Ascending aorta (tissue), 2 donors: Measurements from ENCODE around the gene SLC35E2B. TPM values are rescaled to one million over a fixed set of nuclear protein-coding genes. Genes with fewer than 3 reads are reported as not detected.
A peak's percentile ranks its signal among the peaks of the same experiment; 100 is the strongest.
"Not testable (repeated sequence)": the region's sequence is repeated elsewhere in the genome, so short reads cannot be mapped to it uniquely, and the experiment has no call there.

Experiments
- DNase-seq, 2 donors: peaks; one replicate each; pipeline ENCODE4 v3.0.0-alpha.2; 2019; ENCODE audit warnings: low spot score in 2 of 2
- H3K27ac ChIP-seq, 2 donors: fragments of 200-600 bp; sonication (generic); one replicate each; pipeline ENCODE4 v1.5.1; 2016 to 2017; ENCODE audit warnings: mild to moderate bottlenecking in 1 of 2
- H3K27me3 ChIP-seq: fragments of 200-600 bp; sonication (generic); one replicate; pipeline ENCODE4 v1.5.1; 2017
- H3K36me3 ChIP-seq, 2 donors: fragments of 200-600 bp; sonication (generic); one replicate each; pipeline ENCODE4 v1.5.1; 2016
- H3K4me1 ChIP-seq, 2 donors: fragments of 200-600 bp; sonication (generic); one replicate each; pipeline ENCODE4 v1.5.1; 2016 to 2017; ENCODE audit warnings: mild to moderate bottlenecking in 1 of 2
- H3K4me3 ChIP-seq, 2 donors: fragments of 200-600 bp; sonication (generic); one replicate each; pipeline ENCODE4 v1.5.1; 2016 to 2017; ENCODE audit warnings: mild to moderate bottlenecking in 1 of 2
- H3K9me3 ChIP-seq, 2 donors: fragments of 200-600 bp; sonication (generic); one replicate each; pipeline ENCODE4 v1.5.1; 2016
- intact Hi-C: fragments of 100-400 bp; cut with DNase I; formaldehyde crosslinking; loops from one replicate; pipeline ENCODE4 v1.15.1; 2023
- total RNA-seq: library from RNA; depleted of rRNA; stranded (reverse); fragments of >200 nt; gene quantifications from one replicate; pipeline ENCODE4 v1.1.0, GENCODE V29; 2016
- TF ChIP-seq, protein P1 (sequence below), 3 experiments: fragments of 200-600 bp in 2 of 3; fragments of 450-650 bp in 1 of 3; sonication (generic) in 2 of 3; IDR thresholded peaks; one replicate each; pipeline ENCODE4 v1.5.1; 2016 to 2019; ENCODE audit warnings: antibody characterized with exemption in 3 of 3, mild to moderate bottlenecking in 1 of 3, moderate library complexity in 1 of 3

Gene SLC35E2B
- 43.7 TPM for total RNA-seq

DNA sequence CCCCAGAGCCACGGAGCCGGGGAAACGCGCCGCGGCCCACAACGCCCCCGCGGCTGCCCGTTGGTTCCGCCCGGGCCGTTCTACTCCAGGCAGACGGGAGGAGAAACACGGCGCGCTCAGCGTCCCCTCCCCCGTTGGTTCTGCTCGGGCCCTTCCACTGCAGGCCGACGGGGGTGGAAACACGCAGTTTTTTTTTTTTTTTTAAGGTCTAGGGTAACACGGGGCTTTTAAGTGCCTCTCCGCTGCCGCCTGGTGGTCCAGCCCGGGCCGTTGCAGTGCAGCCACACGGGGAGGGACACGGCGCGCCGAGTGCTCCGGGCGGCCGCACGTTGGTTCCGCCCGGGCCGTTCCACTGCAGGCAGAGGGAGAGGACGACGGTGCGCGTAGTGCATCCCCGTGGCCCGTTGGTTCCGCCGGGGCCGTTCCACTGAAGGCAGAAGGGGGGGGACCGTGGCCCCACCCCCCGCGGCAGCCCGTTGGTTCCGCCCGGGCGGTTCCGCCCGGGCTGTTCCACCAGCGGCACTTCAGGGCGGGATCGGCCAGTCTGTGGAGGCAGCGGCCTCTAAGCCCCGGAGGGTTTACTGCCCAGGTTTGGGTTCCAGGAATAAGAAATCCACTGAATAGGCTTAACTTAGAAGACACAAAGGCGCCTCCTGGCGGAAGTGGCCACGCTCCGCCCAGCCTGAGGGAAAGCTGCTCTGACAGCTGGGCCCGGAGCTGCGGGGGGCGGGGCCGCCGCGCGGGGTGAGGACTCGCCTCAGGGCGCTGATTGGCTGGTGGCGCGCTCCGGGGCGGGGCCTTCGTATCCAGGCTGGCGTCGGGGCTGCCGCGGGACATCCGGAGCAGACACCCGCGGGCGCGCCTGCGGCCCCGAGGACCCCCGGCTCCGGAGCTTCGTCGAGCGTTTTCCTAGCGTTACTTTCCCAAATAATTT, at the start of gene SLC35E2B:
Gene SLC35E2B, minus strand, starts transcription at position 82 of the 934 bp plus-strand sequence. CDS start 16,096 bp downstream, outside the sequence.
- peak within 1 kb of the TSS; percentile 59 to 65 for H3K4me3 ChIP-seq
- H3K27ac ChIP-seq = peak within 1 kb of the TSS; percentile 87 to 91
- peak; percentile 67 to 93 for DNase-seq
- not testable (repeated sequence) for H3K36me3 ChIP-seq, H3K4me1 ChIP-seq, H3K27me3 ChIP-seq, H3K9me3 ChIP-seq
- intact Hi-C loops = loop anchor here (10.0 kb wide), 1 partner anchor 52 kb away; no protein-coding TSS in a partner anchor
- TF ChIP-seq, protein P1, sequence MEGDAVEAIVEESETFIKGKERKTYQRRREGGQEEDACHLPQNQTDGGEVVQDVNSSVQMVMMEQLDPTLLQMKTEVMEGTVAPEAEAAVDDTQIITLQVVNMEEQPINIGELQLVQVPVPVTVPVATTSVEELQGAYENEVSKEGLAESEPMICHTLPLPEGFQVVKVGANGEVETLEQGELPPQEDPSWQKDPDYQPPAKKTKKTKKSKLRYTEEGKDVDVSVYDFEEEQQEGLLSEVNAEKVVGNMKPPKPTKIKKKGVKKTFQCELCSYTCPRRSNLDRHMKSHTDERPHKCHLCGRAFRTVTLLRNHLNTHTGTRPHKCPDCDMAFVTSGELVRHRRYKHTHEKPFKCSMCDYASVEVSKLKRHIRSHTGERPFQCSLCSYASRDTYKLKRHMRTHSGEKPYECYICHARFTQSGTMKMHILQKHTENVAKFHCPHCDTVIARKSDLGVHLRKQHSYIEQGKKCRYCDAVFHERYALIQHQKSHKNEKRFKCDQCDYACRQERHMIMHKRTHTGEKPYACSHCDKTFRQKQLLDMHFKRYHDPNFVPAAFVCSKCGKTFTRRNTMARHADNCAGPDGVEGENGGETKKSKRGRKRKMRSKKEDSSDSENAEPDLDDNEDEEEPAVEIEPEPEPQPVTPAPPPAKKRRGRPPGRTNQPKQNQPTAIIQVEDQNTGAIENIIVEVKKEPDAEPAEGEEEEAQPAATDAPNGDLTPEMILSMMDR (IDR thresholded peaks at IDR 0.05) = peak in 1 of 3 experiments; percentile 12

DNA sequence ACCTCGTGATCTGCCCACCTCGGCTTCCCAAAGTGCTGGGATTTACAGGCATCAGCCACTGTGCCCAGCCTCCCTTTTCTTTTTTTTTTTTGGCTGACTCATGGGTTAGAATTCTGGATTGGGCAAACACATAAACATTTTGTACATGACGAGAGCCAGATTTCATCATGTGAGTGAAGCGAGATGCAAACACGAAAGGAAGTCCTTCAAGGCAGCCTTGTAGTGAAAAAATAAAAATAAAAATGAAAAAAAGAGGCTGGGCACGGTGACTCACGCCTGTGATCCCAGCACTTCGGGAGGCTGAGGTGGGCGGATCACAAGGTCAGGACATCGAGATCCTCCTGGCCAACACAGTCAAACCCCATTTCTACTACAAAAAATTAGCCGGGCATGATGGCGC, 48.4 kb upstream of the SLC35E2B start:
- H3K36me3 ChIP-seq, DNase-seq, H3K27me3 ChIP-seq, H3K9me3 ChIP-seq, H3K4me1 ChIP-seq, H3K4me3 ChIP-seq: not testable (repeated sequence)
- intact Hi-C loops = loop anchor here (5.0 to 10.0 kb wide), 2 partner anchors 46 to 166 kb away; partner anchors contain the start of gene SLC35E2B
- H3K27ac ChIP-seq = peak overlapping the region in 1 of 2 donors; percentile 34

DNA sequence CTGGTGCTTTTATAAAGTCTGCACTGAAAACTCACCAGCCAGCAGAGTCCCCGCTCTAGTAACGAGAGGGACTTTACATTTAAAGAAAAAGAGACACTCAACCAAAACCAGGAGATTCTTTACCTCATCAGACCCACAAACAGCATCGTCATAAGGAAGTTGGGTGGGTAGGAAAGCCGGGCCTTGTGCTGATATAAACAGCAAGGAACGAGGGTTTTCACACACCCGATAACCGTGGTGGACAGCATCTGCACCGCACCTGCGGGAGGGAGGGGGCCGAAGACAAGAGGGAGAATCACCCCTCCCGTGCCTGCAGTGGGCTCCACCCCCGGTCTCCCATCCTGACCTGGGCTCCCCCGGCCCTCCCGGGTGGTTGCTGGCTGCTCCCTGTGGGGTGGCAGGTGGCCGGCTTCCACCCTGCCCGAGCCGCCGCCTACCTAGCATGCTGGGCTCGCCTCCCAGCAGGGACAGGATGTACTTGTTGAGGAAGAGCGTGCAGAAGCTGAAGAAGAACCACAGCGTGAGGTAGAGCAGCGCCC, 46.3 kb upstream of the SLC35E2B start:
- H3K27me3 ChIP-seq, H3K27ac ChIP-seq, DNase-seq, intact Hi-C loops, H3K4me1 ChIP-seq, H3K4me3 ChIP-seq, H3K9me3 ChIP-seq: not testable (repeated sequence)
- peaks cover 0 to 17% of the 10 kb centered on the region in 2 donors for H3K36me3 ChIP-seq

GRCh38 chr1:1737675-1738590, 45.3 kb upstream of the SLC35E2B start:
- H3K4me1 ChIP-seq, H3K27me3 ChIP-seq, H3K9me3 ChIP-seq, H3K4me3 ChIP-seq, H3K27ac ChIP-seq, DNase-seq, intact Hi-C loops: not testable (repeated sequence)
- peaks cover 7 to 27% of the 10 kb centered on the region in 2 donors for H3K36me3 ChIP-seq

GRCh38 chr1:1732381-1732780, 39.8 kb upstream of the SLC35E2B start:
- intact Hi-C loops = no loop called here
- Histone ChIP-seq H3K36me3 (peaks cover 29 to 54% of the 10 kb centered on the region in 2 donors), H3K27ac (no peak overlapping the region), H3K4me3 (no peak overlapping the region), H3K27me3 (no peaks in the 10 kb centered on the region), H3K4me1 (no peaks in the 10 kb centered on the region), H3K9me3 (no peaks in the 10 kb centered on the region)
- TF ChIP-seq, protein P1 (IDR thresholded peaks at IDR 0.05) = no peak
- no peak for DNase-seq

- TF ChIP-seq, protein P1 (IDR thresholded peaks at IDR 0.05) = no peak
- no peaks in the 10 kb centered on the region for H3K9me3 ChIP-seq
- peaks cover 29 to 47% of the 10 kb centered on the region in 2 donors for H3K36me3 ChIP-seq
- intact Hi-C loops = no loop called here
- H3K4me3 ChIP-seq = no peak overlapping the region
- H3K4me1 ChIP-seq = no peaks in the 10 kb centered on the region
- no peaks in the 10 kb centered on the region for H3K27me3 ChIP-seq
- DNase-seq = no peak
- H3K27ac ChIP-seq = no peak overlapping the region
Measured at GRCh38 chr1:1730870-1731269, 38.3 kb upstream of the SLC35E2B start.

DNA sequence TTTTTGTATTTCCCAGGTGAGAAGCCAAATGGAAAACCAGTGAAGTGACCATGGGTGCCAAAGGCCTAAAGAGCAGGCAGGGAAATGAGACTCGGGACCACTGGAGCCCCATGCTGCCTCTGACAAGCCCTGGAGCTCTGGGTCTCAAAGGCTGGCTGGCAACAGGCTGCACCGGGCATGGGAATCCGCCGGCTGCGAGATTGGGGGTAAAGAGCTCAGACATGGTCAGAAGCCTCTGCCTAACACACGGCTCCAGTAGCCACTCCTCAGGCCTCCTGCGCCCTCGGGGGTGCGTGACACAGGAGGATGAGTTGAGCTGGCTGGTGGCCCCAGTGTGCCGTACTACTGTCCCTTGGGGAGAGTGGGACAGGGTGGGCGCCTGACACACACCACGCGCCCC, 37.6 kb upstream of the SLC35E2B start:
- H3K27me3 ChIP-seq, DNase-seq, H3K4me1 ChIP-seq, H3K4me3 ChIP-seq, H3K27ac ChIP-seq, intact Hi-C loops, H3K9me3 ChIP-seq: not testable (repeated sequence)
- H3K36me3 ChIP-seq = peaks cover 29 to 46% of the 10 kb centered on the region in 2 donors

DNA sequence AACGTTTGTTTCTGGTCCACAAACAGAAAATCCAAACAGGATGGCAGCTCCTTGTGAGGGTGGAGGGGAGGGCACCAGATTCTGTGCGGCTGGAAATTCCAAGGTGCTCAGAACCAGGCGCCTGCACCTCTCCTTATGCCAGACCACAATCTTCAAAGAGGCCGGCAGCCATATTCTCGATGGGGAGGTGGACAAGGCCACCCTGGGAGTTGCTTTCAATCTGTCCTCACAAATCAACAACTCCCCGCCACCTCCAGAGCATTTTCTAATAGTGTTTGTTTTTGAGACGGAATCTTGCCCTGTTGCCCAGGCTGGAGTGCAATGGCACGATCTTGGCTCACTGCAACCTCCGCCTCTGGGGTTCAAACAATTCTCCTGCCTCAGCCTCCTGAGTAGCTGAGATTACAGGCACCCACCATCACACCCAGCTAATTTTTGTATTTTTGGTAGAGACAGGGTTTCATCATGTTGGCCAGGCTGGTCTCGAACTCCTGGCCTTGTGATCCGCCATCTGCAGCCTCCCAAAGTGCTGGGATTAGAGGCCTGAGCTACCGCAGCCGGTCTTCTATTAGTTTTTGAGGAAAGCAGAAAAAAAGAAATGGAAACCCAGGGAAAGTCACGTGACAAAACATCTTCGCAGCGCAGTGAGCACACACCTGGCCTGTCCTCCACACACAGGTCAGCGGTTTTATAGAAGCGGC, 36.7 kb upstream of the SLC35E2B start:
- H3K36me3 ChIP-seq = peaks cover 29 to 40% of the 10 kb centered on the region in 2 donors
- H3K27ac ChIP-seq, H3K4me1 ChIP-seq, H3K4me3 ChIP-seq, H3K27me3 ChIP-seq, DNase-seq, intact Hi-C loops, H3K9me3 ChIP-seq: not testable (repeated sequence)

DNA sequence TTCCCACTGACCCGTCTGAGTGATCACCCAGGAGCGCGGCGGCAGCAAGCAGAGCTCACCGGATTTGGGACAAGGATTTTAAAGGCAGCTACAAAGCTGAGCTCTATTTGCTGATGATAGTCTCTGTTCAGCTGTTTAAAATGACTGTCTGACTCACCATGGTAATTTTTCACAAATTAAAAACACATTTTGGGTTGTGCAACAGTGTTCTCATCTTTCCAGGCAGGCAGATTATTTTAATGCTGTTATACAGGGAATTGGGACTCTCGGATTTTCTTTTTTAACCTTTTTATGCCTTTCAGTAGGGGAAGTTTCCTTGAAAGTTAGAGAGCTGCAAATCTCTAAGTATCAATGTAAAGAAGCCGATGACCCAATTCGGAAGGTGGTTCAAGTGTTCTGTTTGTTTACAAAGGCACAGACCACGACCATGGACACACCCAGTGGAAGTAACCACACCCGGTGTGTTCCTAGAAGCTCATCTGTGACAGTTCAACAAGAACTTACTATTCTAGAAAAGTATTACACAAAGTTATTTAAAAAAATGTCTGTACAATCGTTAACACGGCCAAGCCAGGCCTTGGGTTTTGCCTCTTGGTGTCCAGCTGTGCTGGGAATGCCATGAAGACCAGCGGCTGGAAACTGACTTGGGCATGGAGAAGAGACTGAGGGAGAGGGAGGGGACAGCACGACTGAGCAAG, 35.9 kb upstream of the SLC35E2B start:
- H3K4me3 ChIP-seq, H3K9me3 ChIP-seq, H3K4me1 ChIP-seq, DNase-seq, intact Hi-C loops, H3K27ac ChIP-seq, H3K27me3 ChIP-seq: not testable (repeated sequence)
- peaks cover 26 to 33% of the 10 kb centered on the region in 2 donors for H3K36me3 ChIP-seq
